ENCODE results near the gene NELFE. TPM values are rescaled to one million over a fixed set of nuclear protein-coding genes. Genes with fewer than 3 reads are reported as not detected.
A peak's percentile ranks its signal among the peaks of the same experiment; 100 is the strongest.

The NELFE gene
- total RNA-seq, 1 experiment from 2014 or later, result 73.8 TPM

DNA sequence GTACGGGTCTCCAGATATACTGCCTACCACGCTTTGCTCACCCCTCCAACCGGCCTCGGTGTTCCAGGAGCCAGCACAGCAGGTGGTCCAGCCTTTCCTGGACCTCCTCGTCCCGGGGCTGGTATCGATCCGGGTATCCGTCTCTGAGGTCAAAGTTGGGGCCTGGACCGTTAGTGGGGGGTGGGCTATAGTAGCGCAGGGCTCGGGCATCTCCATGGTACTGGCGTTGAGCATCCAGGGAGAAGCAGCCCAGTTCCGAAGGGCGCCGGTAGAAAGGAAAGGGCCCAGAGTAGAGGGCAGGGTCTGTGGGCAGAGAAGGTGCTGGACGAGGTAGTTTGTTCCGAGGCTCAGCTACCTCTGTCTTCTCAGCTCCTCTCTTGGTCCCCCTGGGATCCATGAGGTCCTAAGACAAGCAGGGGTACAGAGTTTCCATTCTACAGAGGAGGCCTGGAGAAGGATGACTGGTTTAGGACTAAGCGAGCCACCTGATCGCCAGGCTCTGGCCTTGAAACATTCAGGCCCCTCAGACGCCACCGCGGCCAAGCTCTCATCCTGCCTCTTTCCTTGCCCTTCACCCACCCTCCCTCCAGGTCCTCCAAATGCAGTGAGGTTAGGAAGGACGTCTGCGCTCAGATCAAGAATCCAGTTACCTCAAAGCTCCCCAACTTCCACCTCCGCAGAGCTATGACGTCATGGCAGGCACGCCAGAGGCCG is 12.7 kb upstream of the NELFE start:
- peak overlapping the region; percentile 99 for H3K27ac Mint-ChIP-seq
- DNase-seq (ENCODE audit: low spot score) (no peak), ATAC-seq (peak; percentile 18)
- POLR2A ChIA-PET, result interaction anchor here (0.9 to 2.5 kb wide), 4 partner anchors 12 to 165 kb away, joined by 3 to 13 read pairs (median 4); partner anchors contain the start of genes HSPA1B, LSM2, NELFE and SKIC2
- H3K4me1 Mint-ChIP-seq, result peaks cover 12% of the 10 kb centered on the region
- H3K9me3 Mint-ChIP-seq, result peaks cover 7% of the 10 kb centered on the region
- H3K27me3 Mint-ChIP-seq (ENCODE audit: low read depth), result no peaks in the 10 kb centered on the region
- peaks cover 41% of the 10 kb centered on the region for H3K36me3 Mint-ChIP-seq
- peak; percentile 59; the same call in 1 of the 2 replicates for TF ChIP-seq OVOL2 (CRISPR knock-in tag; IDR thresholded peaks at IDR 0.05; ENCODE audit: borderline replicate concordance)
- TF ChIP-seq CBFB (CRISPR knock-in tag; IDR thresholded peaks at IDR 0.05; ENCODE audit: low read depth), result no peak
- TF ChIP-seq, protein P1, sequence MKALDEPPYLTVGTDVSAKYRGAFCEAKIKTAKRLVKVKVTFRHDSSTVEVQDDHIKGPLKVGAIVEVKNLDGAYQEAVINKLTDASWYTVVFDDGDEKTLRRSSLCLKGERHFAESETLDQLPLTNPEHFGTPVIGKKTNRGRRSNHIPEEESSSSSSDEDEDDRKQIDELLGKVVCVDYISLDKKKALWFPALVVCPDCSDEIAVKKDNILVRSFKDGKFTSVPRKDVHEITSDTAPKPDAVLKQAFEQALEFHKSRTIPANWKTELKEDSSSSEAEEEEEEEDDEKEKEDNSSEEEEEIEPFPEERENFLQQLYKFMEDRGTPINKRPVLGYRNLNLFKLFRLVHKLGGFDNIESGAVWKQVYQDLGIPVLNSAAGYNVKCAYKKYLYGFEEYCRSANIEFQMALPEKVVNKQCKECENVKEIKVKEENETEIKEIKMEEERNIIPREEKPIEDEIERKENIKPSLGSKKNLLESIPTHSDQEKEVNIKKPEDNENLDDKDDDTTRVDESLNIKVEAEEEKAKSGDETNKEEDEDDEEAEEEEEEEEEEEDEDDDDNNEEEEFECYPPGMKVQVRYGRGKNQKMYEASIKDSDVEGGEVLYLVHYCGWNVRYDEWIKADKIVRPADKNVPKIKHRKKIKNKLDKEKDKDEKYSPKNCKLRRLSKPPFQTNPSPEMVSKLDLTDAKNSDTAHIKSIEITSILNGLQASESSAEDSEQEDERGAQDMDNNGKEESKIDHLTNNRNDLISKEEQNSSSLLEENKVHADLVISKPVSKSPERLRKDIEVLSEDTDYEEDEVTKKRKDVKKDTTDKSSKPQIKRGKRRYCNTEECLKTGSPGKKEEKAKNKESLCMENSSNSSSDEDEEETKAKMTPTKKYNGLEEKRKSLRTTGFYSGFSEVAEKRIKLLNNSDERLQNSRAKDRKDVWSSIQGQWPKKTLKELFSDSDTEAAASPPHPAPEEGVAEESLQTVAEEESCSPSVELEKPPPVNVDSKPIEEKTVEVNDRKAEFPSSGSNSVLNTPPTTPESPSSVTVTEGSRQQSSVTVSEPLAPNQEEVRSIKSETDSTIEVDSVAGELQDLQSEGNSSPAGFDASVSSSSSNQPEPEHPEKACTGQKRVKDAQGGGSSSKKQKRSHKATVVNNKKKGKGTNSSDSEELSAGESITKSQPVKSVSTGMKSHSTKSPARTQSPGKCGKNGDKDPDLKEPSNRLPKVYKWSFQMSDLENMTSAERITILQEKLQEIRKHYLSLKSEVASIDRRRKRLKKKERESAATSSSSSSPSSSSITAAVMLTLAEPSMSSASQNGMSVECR (CRISPR knock-in tag; IDR thresholded peaks at IDR 0.05; ENCODE audit: borderline replicate concordance), result no peak
- peak; percentile 16; the same call in 1 of the 2 replicates for TF ChIP-seq NFATC4 (CRISPR knock-in tag; IDR thresholded peaks at IDR 0.05)
- CTCF ChIA-PET, result interaction anchor here (1.3 to 4.1 kb wide), 3 partner anchors 13 to 125 kb away, joined by 3 to 14 read pairs (median 8); partner anchors contain the start of genes NELFE and SKIC2
- peak overlapping the region; percentile 84 for H3K4me3 Mint-ChIP-seq

DNA sequence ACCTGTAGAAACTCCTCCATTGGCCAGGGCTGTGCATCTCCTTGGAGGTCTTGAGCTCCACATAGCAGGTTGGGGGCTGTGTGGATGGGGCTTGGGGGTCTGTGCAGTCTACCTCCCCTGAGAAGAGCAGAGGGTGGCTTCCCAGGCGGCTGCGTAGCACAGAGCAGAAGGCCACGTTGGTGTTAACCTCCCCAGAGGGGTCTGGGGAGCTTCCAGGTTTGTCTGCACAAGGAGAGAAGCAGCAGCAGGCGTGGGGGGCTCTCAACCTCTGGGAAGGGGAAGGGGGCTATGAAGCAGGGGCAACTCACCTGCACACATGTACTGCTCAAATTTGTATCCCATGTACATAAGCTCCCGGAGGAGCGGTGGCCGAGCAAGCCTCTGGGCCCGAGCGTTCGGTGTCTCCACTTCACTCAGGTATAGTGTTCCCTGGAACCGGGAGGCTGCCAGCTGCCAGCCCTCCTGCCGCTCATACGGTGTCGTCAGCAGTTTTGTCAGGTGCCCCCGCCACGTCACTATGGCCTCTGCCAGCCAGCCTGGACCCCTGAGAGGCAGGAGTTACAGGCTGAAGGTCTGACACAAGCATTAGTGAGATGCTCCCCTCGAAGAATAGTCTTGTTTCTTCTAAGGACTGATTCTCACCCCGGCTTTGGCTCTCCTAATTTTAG is 12.0 kb upstream of the NELFE start:
- no peak for TF ChIP-seq ZNF317 (CRISPR knock-in tag; IDR thresholded peaks at IDR 0.05; ENCODE audit: borderline replicate concordance, low read depth)
- TF ChIP-seq, protein P2, sequence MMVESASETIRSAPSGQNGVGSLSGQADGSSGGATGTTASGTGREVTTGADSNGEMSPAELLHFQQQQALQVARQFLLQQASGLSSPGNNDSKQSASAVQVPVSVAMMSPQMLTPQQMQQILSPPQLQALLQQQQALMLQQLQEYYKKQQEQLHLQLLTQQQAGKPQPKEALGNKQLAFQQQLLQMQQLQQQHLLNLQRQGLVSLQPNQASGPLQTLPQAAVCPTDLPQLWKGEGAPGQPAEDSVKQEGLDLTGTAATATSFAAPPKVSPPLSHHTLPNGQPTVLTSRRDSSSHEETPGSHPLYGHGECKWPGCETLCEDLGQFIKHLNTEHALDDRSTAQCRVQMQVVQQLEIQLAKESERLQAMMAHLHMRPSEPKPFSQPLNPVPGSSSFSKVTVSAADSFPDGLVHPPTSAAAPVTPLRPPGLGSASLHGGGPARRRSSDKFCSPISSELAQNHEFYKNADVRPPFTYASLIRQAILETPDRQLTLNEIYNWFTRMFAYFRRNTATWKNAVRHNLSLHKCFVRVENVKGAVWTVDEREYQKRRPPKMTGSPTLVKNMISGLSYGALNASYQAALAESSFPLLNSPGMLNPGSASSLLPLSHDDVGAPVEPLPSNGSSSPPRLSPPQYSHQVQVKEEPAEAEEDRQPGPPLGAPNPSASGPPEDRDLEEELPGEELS (CRISPR knock-in tag; IDR thresholded peaks at IDR 0.05), result no peak
- TF ChIP-seq, protein P3, sequence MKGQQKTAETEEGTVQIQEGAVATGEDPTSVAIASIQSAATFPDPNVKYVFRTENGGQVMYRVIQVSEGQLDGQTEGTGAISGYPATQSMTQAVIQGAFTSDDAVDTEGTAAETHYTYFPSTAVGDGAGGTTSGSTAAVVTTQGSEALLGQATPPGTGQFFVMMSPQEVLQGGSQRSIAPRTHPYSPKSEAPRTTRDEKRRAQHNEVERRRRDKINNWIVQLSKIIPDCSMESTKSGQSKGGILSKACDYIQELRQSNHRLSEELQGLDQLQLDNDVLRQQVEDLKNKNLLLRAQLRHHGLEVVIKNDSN (CRISPR knock-in tag; IDR thresholded peaks at IDR 0.05), result no peak
- TF ChIP-seq, protein P4, sequence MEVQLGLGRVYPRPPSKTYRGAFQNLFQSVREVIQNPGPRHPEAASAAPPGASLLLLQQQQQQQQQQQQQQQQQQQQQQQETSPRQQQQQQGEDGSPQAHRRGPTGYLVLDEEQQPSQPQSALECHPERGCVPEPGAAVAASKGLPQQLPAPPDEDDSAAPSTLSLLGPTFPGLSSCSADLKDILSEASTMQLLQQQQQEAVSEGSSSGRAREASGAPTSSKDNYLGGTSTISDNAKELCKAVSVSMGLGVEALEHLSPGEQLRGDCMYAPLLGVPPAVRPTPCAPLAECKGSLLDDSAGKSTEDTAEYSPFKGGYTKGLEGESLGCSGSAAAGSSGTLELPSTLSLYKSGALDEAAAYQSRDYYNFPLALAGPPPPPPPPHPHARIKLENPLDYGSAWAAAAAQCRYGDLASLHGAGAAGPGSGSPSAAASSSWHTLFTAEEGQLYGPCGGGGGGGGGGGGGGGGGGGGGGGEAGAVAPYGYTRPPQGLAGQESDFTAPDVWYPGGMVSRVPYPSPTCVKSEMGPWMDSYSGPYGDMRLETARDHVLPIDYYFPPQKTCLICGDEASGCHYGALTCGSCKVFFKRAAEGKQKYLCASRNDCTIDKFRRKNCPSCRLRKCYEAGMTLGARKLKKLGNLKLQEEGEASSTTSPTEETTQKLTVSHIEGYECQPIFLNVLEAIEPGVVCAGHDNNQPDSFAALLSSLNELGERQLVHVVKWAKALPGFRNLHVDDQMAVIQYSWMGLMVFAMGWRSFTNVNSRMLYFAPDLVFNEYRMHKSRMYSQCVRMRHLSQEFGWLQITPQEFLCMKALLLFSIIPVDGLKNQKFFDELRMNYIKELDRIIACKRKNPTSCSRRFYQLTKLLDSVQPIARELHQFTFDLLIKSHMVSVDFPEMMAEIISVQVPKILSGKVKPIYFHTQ (CRISPR knock-in tag; IDR thresholded peaks at IDR 0.05), result no peak
- TF ChIP-seq TEAD4 (CRISPR knock-in tag; IDR thresholded peaks at IDR 0.05), result no peak
- no peak for TF ChIP-seq ZNF671 (CRISPR knock-in tag; IDR thresholded peaks at IDR 0.05)
- TF ChIP-seq, protein P5, sequence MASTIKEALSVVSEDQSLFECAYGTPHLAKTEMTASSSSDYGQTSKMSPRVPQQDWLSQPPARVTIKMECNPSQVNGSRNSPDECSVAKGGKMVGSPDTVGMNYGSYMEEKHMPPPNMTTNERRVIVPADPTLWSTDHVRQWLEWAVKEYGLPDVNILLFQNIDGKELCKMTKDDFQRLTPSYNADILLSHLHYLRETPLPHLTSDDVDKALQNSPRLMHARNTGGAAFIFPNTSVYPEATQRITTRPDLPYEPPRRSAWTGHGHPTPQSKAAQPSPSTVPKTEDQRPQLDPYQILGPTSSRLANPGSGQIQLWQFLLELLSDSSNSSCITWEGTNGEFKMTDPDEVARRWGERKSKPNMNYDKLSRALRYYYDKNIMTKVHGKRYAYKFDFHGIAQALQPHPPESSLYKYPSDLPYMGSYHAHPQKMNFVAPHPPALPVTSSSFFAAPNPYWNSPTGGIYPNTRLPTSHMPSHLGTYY (CRISPR knock-in tag; IDR thresholded peaks at IDR 0.05), result no peak
- peak overlapping the region; percentile 84 for H3K4me3 Mint-ChIP-seq
- ChIA-PET CTCF (no interaction called here), POLR2A (interaction anchor here (2.5 kb wide), 1 partner anchor 12 kb away, joined by 13 read pairs; the partner anchor contains the start of genes NELFE and SKIC2)
- ATAC-seq (no peak), DNase-seq (ENCODE audit: low spot score) (no peak)
- no peaks in the 10 kb centered on the region for H3K27me3 Mint-ChIP-seq (ENCODE audit: low read depth)
- peaks cover 46% of the 10 kb centered on the region for H3K36me3 Mint-ChIP-seq
- peak overlapping the region; percentile 99; the same call in 1 of the 2 replicates for H3K27ac Mint-ChIP-seq
- H3K9me3 Mint-ChIP-seq, result peaks cover 7% of the 10 kb centered on the region
- peaks cover 12% of the 10 kb centered on the region for H3K4me1 Mint-ChIP-seq
